ENCODE results near the gene PAWR.
"Not testable (repeated sequence)": the region's sequence is repeated elsewhere in the genome, so short reads cannot be mapped to it uniquely, and the experiment has no call there.

PAWR gene

DNA sequence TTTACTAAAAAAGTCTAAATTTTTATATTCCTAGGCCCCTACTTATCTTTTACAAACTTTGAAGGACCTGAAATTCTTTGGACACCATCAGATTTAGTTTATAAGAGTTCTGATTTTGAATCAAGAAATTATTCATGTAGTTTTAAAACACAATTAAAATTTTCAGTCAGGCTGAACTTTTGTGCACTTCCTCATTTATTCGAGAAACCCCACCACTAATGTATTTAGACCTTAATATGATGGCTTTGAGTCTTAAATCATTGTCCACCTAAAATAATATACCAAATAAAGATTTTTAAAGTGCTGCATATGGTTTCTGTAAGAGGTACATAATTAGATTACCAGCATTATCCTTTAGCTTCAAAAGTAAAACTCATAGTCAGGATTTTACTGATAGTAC, 103.4 kb downstream of the PAWR start:
- DNase-seq = no peak

DNA sequence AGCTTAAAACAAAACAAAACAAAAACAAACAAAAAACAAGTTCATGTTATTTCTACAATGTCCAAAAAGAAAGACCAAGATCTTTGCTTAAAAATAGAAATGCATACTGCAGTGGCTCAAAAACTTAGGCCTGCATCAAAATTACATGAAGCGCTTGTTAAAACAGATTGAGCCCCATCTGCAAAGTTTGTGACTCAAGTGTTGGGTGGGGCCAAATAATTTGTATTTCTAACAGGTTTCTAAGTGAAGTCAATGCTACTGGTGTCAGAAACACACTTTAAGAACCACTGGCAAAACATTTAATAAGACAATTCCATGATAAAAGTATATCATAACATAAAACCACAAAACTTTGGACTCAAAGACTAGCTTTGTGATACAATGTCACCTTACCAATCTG, 105.6 kb downstream of the PAWR start:
- no peak for DNase-seq

DNA sequence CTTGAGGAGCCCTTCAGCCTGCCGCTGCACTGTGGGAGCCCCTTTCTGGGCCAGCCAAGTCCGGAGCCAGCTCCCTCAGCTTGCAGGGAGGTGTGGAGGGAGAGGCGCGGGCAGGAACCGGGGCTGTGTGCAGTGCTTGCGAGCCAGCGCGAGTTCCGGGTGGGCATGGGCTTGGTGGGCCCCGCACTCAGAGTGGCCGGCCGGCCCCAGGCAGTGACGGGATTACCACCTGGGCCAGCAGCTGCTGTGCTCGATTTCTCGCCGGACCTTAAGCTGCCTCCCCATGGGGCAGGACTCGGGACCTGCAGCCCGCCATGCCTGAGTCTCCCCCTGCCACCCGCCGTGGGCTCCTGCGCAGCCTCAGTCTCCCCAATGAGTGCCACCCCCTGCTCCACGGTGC, 116.9 kb downstream of the PAWR start:
- no peak for DNase-seq

DNA sequence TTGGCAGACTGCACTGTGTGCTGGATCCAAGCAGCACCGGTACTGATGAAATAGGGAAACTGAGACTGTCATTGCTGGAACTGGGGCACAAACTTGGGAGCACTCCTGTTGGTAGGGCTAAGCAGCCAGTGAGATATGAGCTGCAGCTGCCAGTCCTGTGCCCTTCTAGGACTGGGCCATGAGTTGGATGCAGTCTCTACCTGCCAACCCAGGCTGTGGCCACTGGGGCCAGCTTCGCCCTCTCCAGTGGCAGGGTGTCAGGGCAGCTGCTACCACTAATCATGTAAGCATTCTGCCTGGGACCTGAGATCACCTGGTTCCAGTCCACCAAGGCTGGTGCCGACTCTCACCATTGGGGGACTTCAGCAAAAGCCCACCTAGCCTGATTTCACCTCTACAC, 121.1 kb downstream of the PAWR start:
- DNase-seq = no peak

DNA sequence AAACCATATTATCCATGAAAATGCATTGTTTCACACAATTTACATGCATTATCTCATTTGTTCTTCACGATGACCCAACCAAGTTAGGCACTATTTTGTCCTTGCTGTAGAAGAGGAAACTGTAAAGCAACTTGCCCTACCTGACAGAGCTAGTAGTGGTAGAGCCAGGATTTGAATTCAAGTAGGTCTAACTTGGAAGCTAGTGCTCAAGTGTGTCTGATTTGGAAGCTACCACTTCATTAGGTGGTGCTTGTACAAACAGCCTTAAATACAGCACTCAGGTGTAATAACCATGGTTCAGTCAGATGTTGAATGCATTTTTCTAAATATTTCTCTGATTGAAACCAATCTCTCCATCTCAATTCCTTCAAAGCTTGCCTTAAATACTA, 123.6 kb downstream of the PAWR start:
- DNase-seq = no peak

DNA sequence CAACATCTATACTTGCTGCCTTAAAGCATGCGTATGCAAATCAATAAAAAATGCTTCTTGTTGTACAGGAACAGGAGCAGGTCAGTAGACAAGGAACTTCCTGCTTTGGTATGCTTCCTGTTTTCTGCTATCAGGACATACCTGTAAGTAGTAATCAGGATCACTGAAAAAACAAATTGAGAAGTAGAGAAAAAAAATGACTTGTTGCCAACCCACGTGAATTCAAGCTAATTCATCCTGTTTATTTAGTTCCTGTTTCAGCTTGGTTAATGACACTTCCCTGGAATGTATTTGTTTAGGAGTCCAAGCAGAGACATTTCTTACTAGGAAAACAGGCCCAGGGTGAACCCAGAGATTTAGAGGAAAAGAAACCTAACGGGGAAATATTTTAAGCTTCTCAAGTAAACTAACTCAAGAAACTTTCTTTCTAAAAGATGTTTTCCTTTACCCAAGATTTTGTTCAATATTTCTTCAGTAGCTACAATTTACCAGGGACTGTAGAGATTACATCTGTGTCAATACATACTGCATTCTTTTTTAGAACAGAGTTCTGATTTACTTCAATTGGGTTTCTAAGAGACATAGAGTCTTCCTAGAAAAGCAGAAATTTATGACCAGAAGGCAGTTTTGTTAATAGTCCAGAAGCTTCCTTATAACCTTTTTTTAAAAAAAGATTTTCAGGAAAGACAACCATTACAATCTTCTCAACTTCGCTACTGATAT, 124.2 kb downstream of the PAWR start:
- DNase-seq = peak; percentile 7

DNA sequence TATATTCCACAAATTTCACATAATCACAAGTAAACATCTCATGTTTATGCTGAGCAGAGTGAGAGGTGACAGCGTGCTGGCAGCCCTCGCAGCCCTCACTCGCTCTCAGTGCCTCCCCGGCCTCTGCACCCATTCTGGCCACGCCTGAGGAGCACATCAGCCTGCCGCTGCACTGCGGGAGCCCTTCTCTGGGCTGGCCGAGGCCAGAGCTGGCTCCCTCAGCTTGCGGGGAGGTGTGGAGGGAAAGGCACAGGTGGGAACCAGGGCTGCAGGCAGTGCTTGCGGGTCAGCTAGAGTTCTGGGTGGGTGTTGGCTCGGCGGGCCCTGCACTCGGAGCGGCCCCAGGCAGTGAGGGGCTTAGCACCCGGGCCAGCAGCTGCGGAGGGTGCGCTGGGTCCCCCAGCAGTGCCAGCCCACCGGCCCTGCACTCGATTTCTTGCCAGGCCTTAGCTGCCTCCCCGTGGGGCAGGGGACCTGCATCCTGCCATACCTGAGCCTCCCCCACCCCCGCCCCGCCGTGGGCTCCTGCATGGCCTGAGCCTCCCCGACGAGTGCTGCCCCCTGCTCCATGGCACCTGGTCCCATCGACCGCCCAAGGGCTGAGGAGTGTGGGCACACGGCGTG, 125.9 kb downstream of the PAWR start:
- not testable (repeated sequence) for DNase-seq

DNA sequence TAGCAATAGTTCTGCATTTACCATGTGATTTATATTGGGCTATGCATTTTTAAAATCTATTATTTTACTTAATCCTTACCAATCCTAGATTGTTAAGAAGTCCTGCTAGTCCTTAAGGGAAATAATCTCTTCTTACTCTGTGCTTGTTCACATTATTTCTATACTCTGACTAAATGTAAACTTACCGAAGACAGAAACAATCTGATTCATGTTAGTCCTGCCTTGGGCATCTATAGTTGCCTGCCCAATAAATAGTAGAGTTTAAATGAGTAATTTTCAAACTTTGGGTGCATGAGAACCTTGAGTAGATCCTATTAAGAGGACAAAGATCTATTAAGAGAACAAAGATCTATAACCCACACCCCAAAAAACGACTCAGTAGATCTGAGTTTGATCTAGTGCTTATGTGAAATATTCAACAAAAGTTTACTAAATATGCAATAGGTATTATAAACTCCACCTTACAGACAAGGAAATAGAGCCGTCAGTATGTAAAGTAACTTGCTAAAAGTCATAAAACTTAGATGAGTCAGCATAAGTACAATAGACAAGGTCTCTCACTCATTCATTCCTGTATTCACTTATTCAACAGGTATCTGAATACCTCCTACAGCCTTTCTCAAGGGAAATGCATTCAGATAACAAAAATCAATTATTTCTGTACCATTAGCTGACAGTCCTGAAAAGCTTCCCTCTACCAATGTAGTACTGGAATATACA, 127.6 kb downstream of the PAWR start:
- no peak for DNase-seq

DNA sequence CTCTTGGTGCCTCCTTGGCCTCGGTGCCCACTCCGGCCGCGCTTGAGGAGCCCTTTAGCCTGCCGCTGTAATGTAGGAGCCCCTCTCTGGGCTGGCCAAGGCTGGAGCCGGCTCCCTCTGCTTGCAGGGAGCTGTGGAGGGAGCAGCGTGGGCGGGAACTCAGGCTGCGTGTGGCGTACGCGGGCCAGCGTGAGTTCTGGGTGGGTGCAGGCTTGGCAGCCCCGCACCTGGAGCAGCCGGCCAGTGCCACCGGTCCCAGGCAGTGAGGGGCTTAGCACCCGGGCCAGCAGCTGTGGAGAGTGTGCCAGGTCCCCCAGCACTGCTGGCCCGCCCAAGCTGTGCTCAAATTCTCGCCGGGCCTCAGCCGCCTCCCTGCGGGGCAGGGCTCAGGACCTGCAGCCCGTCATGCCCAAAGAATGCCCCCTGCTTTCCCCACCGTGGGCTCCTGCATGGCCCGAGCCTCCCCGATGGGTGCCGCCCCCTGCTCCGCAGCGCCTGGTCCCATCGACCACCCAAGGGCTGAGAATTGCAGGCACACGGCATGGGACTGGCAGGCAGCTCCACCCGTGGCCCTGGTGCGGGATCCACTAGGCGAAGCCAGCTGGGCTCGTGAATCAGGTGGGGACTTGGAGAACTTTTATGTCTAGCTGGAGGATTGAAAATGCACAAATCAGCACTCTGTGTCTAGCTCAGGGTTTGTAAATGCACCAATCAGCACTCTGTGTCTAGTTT, 129.2 kb downstream of the PAWR start:
- DNase-seq = no peak

DNA sequence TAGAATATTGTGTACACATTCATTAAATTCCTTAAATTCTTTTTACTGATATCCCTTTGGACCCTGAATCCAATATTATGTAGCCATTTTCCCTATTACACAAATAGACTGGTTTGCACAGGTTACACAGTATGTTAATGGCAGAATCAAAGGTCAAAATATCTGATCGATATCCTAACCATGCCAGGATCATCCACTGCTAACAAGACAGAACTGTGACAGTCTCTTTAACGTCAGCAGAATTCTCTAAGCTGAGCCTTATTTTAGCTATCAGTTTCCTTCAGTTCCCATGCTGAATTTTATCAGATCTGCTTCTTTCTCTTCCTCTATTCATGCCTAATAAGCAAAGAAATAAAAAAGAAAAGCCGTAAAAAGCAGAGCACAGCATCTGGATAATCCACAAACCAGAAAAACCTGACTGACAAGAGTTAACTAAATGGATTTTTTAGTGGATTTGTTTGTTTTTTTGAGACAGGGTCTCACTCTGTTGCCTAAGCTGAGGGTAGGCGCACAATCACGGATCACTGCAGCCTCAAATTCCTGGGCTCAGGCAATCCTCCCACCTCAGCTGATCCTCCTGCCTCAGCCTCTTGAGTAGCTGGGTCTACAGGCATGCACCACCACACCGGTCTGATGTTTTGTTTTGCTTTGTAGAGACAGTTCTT, 130.4 kb downstream of the PAWR start:
- no peak for DNase-seq

DNA sequence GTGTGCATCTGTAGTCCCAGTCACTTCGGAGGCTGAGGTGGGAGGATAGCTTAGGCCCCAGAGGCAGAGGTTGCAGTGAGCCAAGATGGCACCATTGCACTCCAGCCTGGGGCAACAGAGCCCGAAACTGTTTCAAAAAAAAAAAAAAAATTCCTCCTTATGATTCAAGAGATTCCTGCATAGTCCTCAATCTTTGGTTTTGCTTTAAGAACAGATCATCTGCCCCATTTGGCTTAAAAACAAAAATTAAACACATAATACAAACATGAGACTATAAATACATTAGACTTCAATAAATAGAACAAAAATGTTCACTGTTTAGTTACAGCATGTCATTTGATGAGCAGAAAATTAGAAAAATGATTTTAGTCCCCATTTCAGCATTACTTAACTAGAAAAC, 131.2 kb downstream of the PAWR start:
- DNase-seq = peak; percentile 23

DNA sequence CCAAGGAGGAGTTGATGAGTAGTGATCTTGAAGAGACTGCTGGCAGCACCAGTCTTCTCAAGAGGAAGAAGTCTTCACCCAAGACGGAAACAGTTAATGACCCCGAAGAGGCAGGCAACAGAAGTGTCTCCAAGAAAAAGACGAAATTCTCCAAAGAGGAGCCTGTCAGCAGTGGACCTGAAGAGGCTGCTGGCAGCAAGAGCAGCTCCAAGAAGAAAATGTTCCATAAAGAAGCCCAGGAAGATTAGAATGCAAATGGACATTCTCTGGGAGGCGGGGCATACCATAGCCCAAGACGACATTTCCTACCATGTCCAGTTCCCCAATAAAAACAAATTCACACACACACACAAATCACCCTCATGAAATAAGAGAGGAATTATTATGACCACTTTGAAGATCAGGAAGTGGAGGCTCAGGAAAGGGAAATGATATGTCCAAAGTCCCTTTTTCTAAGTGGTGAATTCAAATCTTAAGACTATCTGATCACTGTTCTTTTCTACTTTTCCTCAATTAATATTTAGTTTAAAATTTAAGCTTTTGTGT, 131.8 kb downstream of the PAWR start:
- no peak for DNase-seq

DNA sequence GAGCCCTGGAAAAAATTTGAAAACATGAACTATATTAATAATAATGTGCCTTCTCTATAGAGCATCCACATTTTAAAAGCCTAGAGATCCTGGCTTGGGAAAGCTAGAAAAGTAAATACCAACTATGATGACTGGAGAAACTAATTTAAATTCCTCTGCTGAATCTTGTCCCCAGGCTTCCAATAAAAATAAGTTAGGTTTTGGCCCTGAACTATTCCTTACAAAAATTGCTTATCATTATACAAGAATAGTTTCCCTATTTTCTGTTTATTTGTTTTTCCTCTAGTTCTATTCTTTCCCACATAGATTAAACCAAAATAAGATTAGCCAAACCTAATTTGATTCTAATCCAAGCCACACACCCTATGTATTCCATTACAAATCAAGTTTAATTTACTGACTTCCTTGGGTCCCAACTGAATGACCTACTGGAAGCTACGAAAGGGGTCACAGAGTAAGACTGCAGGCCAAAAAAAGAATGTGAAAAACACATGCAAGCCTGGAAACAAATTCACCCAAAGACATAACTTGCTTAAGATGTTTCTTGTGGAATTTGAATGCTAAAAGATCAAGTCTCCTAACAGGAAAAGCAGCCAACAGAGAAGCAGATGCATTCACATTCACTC, 133.0 kb downstream of the PAWR start:
- peak; percentile 22 for DNase-seq

DNA sequence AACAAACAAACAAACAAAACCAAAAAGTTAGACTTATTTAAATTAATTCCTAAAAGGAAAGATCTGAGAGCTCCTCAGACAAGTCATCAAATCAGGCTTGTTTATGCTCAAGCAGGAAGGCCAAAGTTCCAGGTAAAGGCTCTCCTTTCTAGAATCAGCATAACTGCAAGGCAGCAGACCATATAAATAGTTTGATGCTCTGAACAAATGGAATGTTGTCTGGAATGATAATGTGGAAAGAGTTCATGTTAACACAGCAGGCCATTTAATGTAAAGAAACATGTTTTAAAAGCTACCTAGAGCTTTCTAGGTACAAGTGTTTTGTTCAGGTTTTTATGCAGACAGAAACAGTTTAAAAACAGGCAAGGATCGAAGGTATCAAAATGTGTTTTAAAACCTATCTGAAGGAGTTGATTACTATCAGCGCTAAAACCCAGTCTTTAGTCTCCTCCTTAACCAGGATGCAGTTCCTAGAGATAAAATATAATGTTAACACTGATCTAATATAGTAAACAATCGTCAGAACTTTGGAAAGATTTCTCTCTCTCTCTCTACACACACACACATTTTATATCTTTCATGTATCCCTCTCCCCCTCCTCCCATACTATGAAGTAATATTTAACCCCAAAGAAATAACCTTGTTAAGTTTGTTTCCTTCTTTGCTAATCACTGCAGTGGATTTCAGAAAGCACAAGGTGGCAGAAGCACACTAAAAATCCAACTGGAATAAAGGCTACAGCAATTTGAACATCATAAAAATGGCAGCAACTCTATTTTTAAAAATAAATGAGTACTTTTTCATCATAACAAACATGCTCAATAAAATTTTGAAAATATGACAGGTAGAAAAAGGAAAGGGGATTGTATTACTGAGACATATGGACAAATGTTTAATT, 135.5 kb downstream of the PAWR start:
- peak; percentile 50 for DNase-seq

DNA sequence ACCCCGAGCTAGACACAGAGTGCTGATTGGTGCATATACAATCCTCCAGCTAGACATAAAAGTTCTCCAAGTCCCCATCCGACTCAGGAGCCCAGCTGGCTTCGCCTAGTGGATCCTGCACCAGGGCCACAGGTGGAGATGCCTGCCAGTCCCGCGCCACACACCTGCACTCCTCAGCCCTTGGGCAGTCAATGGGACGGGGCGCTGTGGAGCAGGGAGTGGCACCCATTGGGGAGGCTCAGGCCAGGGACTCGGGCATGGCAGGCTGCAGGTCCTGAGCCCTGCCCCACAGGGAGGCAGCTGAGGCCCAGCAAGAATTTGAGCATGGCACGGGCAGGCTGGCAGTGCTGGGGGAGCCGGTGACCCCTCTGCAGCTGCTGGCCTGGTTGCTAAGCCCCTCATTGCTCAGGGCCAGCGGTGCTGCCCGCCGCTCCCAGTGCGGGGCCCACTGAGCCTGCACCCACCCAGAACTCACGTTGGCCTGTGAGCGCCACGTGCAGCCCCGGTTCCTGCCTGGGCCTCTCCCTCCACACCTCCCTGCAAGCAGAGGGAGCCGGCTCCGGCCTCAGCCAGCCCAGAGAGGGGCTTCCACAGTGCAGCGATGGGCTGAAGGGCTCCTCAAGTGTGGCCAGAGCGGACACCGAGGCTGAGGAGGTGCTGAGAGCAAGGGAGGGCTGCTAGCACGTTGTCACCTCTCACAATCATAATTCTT, 136.7 kb downstream of the PAWR start:
- no peak for DNase-seq

DNA sequence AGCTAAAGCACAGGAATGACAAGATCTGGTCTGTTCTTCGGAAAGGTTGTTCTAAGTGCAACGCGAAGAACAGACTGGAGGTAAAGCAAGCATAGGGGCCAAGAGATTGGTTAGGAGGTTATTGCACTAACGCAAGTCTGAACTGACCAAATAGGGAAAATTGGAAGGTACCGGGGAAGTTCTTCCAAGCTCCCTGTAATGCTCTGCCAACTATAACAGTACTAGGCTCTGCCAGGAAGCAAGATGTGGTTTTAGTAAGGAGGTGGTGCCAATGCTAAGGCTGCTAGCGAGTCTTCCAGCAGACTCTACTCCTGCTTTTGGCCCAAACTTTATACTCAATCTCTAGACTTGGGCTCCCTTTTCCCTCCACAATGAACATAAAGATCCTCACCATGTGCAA, 138.6 kb downstream of the PAWR start:
- no peak for DNase-seq

DNA sequence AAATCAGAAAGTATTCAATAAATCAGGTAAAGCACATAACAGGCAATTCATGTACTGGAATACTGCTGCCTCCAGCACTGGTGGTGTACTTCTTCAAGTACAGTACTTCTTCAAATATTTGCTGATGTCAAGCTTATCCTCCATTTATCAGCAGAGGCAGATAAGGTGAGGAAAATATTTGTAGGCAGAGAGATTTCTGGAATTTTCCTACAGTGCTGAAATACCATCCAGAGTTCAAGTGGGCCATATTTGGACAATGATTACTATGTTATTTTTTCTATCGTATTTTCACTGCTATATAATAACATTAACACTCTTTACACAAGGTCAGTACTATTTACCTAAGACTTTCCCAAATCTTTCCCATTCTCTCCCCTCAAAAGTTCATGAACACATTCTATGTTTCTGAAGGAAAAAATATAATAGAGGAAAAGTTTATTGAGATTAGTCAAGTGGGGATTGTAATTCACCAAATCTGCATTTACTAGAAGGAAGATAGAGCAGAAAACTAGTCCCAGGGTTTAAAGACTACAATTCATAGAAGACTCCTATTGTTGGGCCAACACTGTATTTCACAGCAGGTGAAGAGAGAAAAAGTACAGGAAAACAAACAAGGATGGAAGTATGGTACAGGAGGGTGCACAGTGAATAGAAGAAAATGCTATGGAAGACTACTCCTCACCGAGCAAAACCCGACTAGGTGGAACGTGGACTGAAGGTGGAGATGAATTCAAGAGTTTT, 141.1 kb downstream of the PAWR start:
- DNase-seq = peak; percentile 78

DNA sequence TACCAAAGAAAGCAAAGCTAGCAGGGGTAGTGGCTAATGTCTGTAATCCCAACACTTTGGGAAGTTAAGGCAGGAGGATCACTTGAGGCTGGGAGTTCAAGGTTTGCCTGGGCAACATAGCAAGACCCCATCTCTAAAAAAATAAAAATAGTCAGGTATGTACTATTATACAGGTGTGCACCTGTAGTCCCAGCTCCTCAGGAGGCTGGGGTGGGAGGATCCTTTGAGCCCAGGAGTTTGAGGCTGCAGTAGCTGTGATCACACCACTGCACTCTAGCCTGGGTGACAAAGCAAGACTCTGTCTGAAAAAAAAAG, 142.2 kb downstream of the PAWR start:
- DNase-seq = no peak

Data from fibroblast of skin of back (primary cell).